HG03457 (cell line): ENCODE results near the gene SLC12A7.

Experiments
- ATAC-seq: cut with Tn5 transposase; IDR thresholded peaks from one replicate; pipeline ENCODE4 v1.9.1; 2021; ENCODE audit warnings: moderate number of reproducible peaks; ENCODE audit not compliant: unreplicated experiment

The SLC12A7 gene

GRCh38 chr5:1039706-1040260, 72.1 kb downstream of the SLC12A7 start:
- ATAC-seq, result no peak

- no peak for ATAC-seq
These were observed 72.7 kb downstream of the SLC12A7 start for GRCh38 chr5:1039210-1039548.

GRCh38 chr5:1038417-1039209, 73.2 kb downstream of the SLC12A7 start:
- no peak for ATAC-seq

DNA sequence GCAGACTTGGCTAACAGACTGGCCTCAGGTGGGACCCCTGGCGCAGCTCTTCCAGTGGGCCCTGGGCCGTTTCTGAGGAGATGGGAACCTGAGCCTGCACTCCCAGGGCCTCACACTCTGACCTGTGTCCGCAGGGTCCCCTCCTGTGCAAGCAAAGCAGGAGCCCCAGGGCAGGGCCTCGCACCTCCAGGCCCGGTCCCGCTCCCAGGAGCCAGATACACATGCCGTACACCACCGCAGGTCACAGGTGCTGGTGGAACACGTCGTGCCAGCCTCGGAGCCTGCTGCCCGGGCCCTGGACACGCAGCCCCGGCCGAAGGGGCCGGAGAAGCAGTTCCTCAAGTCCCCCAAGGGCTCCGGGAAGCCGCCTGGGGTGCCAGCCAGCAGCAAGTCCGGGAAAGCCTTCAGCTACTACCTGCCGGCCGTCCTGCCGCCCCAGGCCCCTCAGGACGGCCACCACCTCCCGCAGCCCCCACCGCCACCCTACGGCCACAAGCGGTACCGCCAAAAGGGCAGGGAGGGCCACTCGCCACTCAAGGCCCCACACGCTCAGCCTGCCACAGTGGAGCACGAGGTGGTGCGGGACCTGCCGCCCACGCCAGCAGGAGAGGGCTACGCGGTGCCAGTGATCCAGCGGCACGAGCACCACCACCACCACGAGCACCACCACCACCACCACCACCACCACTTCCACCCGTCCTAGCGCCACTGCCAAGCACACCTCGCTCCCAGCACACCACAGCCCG, 74.0 kb downstream of the SLC12A7 start:
- ATAC-seq, result no peak

DNA sequence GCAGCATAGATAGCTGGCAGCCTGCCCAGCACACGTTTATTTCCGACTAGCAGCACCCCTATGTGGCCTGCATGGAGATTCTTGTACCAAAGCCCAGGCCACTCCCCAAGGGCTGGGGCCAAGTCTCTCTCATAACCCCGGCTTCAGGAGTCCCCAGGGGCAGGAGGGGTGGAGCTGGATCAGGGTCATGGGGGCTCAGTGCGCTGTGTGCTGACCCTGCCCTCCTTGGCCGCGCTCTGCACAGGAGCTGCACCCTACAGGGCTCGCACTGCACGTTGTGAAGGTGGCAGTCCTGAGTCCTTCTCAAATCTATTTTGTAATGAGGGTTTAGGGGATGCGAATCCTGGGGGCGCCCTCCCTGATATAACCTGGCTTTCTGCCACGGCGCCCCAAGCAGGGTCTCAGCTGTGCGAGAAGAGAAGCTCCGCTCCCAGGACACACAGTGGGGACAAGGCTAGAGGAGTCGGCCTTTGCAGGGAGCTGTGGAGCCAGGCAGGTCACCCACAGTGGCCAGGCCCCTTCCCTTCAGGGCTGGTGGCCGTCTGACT, 74.7 kb downstream of the SLC12A7 start:
- ATAC-seq, result no peak

DNA sequence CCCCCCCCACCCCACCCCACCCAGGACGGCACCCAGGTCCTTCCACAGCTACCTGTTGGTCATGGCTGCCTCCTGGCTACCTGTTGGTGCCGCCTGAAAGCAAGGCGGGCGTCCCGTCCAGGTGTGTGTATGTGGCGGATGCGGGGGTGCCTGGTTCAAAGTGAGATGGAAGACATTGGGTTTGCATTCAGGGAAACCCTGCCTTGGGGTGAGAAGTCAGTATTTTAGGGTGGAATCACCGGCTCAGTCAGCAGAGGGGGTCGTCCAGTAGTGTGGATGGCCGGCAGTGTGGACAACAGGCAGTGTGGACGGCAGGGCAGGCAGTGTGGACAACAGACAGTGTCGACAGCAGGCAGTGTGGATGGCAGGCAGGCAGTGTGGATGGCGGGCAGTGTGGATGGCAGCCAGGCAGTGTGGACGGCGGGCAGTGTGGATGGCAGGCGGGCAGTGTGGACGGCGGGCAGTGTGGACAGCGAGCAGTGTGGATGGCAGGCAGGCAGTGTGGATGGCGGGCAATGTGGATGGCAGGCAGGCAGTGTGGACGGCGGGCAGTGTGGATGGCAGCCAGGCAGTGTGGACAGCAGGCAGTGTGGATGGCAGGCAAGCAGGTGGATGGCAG, 75.2 kb downstream of the SLC12A7 start:
- ATAC-seq, result no peak

DNA sequence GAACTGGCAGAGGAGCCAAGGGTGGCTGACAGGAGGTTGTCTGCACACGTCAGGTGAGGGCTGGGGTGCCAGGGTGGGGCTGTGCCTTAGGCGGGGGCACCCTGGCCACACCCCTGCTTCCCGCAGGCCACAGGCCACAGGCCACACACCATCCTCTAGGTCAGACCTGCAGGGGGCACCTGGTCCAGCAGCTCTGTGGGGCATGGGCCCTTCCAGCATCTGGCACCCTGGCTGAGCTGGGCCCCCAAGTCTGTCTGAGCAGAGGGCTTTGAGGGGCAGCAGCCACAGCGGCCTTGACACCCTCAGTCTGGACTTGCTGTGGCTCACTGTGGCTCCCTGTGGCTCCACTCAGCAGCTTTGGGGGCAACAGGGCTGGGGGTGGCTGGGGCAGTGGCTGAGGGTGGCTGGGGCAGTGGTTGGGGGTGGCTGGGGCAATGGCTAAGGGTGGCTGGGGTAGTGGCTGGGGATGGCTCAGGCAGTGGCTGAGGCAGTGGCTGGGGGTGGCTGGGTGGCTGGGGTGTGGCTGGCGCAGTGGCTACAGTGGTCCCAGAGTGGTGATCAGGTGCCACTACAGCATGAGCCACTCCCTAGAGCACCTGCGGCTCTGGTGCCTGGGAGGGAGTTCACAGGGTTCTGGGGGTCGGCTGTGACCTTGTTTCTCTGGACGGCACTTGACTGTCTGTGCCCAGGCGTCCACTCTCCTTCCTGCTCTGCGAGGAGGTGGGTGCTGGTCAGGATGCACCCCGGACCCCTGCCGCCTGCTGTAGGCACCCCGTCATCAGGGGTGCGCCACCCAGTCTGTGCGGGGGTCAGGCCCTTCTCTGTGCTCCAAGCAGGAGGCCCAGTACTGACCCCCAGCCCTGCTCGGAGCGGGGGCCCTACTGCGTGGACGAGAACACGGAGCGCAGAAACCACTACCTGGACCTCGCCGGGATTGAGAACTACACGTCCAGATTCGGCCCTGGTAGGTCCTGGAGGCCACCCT, 76.2 kb downstream of the SLC12A7 start:
- ATAC-seq, result no peak

- no peak for ATAC-seq
These were observed 76.9 kb downstream of the SLC12A7 start for GRCh38 chr5:1034986-1035385.

DNA sequence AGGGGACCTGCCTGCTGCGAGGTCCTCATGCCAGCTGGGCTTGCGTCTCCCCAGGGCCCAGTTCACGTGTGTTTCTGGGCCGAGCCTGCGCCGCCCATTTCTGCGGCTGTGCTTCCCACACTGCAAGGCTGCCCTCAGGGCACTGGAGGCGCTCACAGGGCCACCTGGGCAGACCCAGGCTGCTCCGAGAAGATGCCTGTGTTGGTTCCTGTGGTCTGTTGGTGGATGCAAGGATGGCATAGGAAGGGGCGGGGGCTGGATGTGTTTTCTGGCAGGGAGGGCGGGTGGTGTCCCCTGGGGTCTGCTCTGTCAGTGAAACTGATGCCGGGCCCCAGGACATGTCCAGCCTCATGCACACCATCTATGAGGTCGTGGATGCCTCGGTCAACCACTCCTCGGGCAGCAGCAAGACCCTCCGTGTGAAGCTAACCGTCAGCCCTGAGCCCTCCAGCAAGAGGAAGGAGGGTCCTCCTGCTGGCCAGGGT, 77.4 kb downstream of the SLC12A7 start:
- ATAC-seq, result no peak

- ATAC-seq, result no peak
These were observed 78.0 kb downstream of the SLC12A7 start for GRCh38 chr5:1033606-1034420.

- ATAC-seq, result no peak
These were observed 78.7 kb downstream of the SLC12A7 start for GRCh38 chr5:1033178-1033577.

DNA sequence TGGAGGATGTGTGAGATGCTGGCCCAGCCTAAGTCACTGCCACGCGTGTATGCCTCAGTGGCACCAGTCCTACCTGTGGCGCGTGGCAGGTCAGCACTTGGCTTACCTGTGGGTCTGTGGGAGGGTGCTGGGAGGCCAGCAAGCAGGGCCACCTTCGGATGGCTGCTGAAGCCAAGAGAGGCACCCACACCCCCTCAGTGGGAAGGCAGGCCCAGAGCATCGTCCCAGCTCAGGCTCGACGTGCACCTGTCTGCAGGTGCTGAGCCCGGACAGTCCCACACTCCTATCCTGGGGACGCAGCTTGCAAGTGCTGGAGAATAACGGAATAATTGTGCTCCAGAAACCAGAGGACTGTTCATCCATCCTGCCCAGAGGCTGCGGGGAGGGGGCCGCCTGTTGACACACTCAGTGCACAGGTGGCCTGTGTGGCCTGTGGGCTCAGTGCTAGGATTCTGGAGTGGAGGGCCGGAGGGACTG, 79.3 kb downstream of the SLC12A7 start:
- ATAC-seq, result no peak

GRCh38 chr5:1032011-1032410, 79.9 kb downstream of the SLC12A7 start:
- ATAC-seq, result no peak

GRCh38 chr5:1031306-1031959, 80.4 kb downstream of the SLC12A7 start:
- no peak for ATAC-seq

GRCh38 chr5:1030801-1031271, 81.0 kb downstream of the SLC12A7 start:
- no peak for ATAC-seq

- ATAC-seq, result no peak
These were observed 81.8 kb downstream of the SLC12A7 start for GRCh38 chr5:1029945-1030625.

GRCh38 chr5:1029282-1029944, 82.5 kb downstream of the SLC12A7 start:
- ATAC-seq, result no peak
